HG03039 (cell line): ENCODE data around the gene KCNH6.

Experiments used
- ATAC-seq: cut with Tn5 transposase; IDR thresholded peaks from one replicate; pipeline ENCODE4 v1.9.1; 2021; ENCODE audit warnings: mild to moderate bottlenecking, moderate library complexity; ENCODE audit not compliant: unreplicated experiment

The KCNH6 gene

DNA sequence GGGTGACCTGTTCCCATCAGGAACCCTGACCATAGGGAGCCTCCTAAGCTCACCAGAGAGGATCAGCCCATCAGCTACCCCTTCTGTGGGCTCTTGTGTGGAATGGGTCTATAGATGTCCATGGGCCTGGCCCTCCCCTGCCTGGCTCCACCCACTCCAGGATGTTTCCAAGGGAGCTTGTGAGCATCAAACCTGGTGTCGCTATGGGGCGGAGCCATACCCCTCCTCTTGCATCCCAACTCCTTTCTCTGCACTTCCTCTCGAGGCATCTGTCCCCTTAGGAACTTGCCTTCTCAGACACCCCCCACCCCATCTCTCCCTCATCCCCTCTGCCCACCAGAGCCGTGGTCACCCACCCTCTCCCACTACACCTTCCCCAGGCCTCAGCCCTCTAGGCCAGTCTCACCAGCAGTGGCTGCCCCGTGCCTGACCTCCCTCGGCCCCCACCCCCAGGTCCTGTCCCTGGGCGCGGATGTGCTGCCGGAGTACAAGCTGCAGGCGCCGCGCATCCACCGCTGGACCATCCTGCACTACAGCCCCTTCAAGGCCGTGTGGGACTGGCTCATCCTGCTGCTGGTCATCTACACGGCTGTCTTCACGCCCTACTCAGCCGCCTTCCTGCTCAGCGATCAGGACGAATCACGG is 10.4 kb downstream of the KCNH6 start:
- no peak for ATAC-seq

GRCh38 chr17:63534078-63534570 is 11.0 kb downstream of the KCNH6 start:
- ATAC-seq: no peak

DNA sequence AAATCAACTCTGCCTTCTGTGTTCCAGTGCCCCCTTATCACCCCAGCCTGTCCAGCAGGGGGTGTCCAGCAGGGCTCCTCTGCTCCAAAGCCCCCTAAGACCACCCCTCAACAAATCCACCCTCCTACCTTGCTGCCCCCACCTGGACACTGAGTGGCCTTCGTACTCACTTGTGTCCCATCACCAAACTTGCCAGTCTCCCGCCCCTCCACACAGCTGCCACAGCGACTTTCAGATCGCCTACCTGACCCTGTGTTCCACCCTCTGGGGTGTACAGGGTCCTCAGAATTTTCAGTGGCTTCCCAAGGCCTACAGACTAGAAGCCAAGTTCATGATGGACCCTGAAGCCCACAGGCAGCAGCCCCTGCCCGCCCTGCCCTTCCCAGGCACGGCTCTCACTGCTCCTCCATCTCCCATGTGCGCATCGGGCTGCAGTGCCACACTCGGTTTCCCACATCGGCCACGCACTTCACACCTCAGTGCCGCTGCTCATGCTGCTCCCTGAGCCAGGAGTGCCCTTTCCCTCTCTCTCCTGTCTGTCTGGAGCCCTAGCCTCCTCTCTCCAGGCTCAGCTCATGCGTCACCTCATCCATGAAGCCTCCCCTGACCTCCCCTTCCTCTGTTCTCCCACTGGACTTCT is 11.8 kb downstream of the KCNH6 start:
- no peak for ATAC-seq

GRCh38 chr17:63535640-63536039 is 12.5 kb downstream of the KCNH6 start:
- no peak for ATAC-seq

DNA sequence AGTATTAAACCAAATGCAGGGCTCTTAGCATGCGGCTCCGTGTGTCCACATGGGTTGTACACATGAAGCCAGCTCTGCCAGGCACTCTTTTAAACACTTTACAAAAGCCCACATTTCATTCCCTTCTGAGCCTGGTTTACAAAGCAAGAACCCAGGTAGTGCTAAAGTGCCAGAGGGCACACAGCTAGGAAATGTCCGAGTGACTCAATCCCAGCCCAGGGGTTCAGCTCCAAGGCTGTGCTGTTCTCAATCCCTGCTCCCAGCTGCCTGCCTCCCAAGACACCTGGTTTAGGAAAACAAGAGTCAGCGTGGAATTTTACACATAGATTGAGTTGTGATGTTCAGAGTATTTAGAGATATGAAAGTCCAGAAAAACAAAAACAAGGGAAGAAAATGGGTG is 13.8 kb downstream of the KCNH6 start:
- no peak for ATAC-seq

- no peak for ATAC-seq
These were observed 15.0 kb downstream of the KCNH6 start for GRCh38 chr17:63537991-63538692.

DNA sequence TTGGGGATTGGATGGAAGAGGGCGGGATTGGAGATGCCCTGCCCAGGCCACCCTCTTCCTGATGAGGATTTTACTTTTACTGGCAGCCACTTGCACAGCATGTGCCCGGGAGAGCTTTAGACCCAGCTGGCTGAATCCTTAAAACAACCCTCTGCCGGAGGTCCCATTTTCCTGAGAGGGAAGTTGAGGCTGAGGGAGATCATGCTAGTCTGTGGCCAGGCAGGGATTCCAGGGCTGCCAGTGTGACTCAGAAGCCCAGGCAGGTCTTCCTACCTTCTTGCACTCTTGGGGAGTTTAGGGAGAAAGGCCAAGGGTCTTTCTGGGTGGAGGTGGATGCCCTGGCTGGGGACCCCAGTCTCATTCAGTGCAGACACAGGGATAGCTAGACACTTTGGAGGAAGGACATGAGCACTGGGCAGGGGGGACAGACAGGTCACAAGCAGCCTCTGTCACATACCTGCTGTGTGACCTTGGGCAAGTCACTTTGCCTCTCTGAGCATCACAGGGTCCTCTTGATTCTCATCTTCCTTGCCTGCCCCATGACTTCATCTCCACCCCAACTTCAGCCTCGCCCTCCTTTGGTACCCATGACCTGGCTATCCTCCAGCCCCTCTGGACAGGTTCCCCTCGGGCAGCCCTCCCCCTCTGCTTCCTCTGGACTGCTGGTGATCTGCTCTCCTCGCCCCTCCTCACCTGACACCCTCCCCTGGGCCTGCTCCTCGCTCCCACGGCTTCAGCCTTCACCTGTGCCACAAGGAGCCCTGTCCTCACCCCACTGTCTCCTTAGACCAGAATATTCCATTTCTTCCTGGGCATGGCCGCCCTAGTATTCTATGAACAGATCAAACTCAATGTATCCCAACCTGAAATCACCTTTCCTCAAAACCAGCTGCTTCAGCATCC is 15.8 kb downstream of the KCNH6 start:
- no peak for ATAC-seq

- ATAC-seq: no peak
These were observed 17.4 kb downstream of the KCNH6 start for GRCh38 chr17:63540590-63540989.

- ATAC-seq: no peak
These were observed 19.0 kb downstream of the KCNH6 start for GRCh38 chr17:63542218-63542545.

GRCh38 chr17:63542942-63543821 is 20.0 kb downstream of the KCNH6 start:
- ATAC-seq: no peak

GRCh38 chr17:63543822-63544420 is 20.8 kb downstream of the KCNH6 start:
- no peak for ATAC-seq

DNA sequence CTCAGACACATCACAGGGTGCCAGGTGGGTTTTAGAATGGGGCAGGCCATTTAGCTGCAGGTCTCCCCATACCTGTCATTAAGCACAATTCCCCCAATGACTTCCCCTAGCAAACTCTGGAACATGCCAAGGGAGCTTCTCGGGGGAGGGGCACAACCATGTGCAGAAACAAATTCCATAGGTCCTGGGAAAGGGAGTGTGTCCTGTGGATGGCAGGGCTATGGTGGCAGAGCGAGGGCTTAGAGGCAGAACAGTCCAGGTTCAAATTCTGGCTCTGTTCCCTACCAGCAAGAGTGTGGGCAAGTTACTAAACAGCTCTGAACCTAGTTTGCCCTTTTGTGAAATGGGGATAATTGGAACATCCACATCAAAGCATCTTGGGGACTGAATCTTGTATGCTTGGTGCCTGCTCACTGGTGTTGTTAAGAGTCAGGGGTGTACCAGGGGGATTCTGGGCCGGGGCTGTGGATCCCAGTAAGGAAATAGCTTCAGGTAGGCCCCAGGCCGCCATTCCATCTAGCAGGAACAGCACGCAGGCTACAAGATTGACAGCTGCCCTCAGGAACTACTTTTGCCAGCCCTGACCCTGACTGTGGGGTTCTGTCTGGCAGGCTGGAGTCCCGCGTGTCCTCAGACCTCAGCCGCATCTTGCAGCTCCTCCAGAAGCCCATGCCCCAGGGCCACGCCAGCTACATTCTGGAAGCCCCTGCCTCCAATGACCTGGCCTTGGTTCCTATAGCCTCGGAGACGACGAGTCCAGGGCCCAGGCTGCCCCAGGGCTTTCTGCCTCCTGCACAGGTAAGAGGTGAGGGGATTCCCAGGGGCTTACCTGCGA is 21.5 kb downstream of the KCNH6 start:
- no peak for ATAC-seq

GRCh38 chr17:63546308-63547082 is 23.3 kb downstream of the KCNH6 start:
- no peak for ATAC-seq

DNA sequence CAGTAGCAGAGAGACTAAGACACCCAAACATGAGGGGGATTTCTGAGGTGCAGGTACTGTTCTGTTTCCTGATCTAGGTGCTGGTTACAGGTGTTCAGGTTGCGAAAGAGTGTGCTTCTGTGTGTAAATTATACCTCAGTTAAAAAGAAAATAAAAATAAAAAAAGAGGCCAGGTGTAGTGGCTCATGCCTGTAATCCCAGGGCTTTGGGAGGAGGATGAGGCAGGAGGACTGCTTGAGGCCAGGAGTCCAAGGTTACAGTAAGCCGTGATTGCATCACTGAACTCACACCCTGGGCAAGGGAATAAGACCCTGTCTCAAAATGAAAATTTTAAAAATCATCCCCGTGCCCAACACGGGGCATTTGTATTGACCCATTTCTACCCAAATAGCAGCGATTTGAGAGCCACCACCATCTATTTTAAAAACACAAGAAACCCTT is 23.9 kb downstream of the KCNH6 start:
- no peak for ATAC-seq

- peak; percentile 5 for ATAC-seq
These were observed 26.3 kb downstream of the KCNH6 start for GRCh38 chr17:63549289-63549945.

DNA sequence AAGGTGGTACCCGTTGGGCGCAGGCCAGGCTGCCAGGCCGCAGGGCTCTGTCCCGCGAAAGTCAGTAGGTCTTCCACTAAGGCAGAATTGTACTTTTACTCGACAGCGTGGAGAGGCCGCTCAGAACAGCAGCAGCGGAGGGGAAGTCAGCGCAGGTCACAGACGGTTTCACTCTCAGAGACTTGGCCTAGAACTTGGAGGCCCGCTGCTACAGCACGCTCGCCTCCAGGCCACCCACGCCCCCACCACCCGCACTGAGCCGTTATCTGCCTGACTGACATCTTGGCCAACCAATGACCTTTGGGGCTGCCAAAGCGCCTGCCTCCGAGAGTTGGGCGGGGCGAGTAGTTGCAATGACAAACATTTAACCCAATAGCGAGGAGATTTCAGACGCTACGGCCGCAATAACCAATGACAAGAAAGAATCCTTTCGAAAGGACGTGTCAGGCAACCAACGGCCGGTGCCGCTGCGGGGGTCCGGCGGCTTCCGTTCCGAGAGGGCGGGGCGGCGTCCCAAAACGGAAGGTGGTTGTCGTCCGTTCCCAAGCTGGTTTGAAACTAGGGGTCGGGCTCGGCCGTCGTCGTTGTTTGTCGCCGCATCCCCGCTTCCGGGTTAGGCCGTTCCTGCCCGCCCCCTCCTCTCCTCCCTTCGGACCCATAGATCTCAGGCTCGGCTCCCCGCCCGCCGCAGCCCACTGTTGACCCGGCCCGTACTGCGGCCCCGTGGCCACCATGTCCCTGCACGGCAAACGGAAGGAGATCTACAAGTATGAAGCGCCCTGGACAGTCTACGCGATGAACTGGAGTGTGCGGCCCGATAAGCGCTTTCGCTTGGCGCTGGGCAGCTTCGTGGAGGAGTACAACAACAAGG is 27.0 kb downstream of the KCNH6 start, which contains the start of gene DCAF7:
Gene DCAF7 (plus strand): TSS at position 532 of the 871 bp plus-strand sequence. CDS start 201 bp downstream, at position 733.
- ATAC-seq: peak; percentile 93
